ENCODE results near the gene INPP4B.
"Not testable (repeated sequence)": the region's sequence is repeated elsewhere in the genome, so short reads cannot be mapped to it uniquely, and the experiment has no call there.

INPP4B gene

GRCh38 chr4:142413485-142413884 is 432.6 kb downstream of the INPP4B start:
- DNase-seq (ENCODE audit: low read depth): no peak

- DNase-seq (ENCODE audit: low read depth): no peak
Observed at GRCh38 chr4:142411993-142412392, 434.1 kb downstream of the INPP4B start.

- DNase-seq (ENCODE audit: low read depth): peak; percentile 93
Observed at GRCh38 chr4:142408003-142408441, 438.1 kb downstream of the INPP4B start.

- DNase-seq (ENCODE audit: low read depth): no peak
Observed at GRCh38 chr4:142407596-142407995, 438.5 kb downstream of the INPP4B start.

GRCh38 chr4:142406917-142407501 is 439.1 kb downstream of the INPP4B start:
- DNase-seq (ENCODE audit: low read depth): no peak

- no peak for DNase-seq (ENCODE audit: low read depth)
Observed at GRCh38 chr4:142406499-142406835, 439.6 kb downstream of the INPP4B start.

- peak; percentile 24 for DNase-seq (ENCODE audit: low read depth)
Observed at GRCh38 chr4:142405695-142406498, 440.2 kb downstream of the INPP4B start.

GRCh38 chr4:142405021-142405694 is 440.9 kb downstream of the INPP4B start:
- peak; percentile 65 for DNase-seq (ENCODE audit: low read depth)

- DNase-seq (ENCODE audit: low read depth): no peak
Observed at GRCh38 chr4:142404191-142404611, 441.9 kb downstream of the INPP4B start.

- DNase-seq (ENCODE audit: low read depth): no peak
Observed at GRCh38 chr4:142402900-142403299, 443.2 kb downstream of the INPP4B start.

- DNase-seq (ENCODE audit: low read depth): no peak
Observed at GRCh38 chr4:142402156-142402555, 443.9 kb downstream of the INPP4B start.

- not testable (repeated sequence) for DNase-seq (ENCODE audit: low read depth)
Observed at GRCh38 chr4:142397364-142397991, 448.6 kb downstream of the INPP4B start.

GRCh38 chr4:142396279-142396678 is 449.8 kb downstream of the INPP4B start:
- DNase-seq (ENCODE audit: low read depth): no peak

GRCh38 chr4:142393127-142393526 is 453.0 kb downstream of the INPP4B start:
- no peak for DNase-seq (ENCODE audit: low read depth)

- DNase-seq (ENCODE audit: low read depth): no peak
Observed at GRCh38 chr4:142386856-142387255, 459.2 kb downstream of the INPP4B start.

GRCh38 chr4:142386449-142386848 is 459.7 kb downstream of the INPP4B start:
- no peak for DNase-seq (ENCODE audit: low read depth)

- no peak for DNase-seq (ENCODE audit: low read depth)
Observed at GRCh38 chr4:142383800-142384470, 462.2 kb downstream of the INPP4B start.

GRCh38 chr4:142383354-142383753 is 462.7 kb downstream of the INPP4B start:
- DNase-seq (ENCODE audit: low read depth): no peak

- DNase-seq (ENCODE audit: low read depth): no peak
Observed at GRCh38 chr4:142380052-142380602, 466.0 kb downstream of the INPP4B start.

GRCh38 chr4:142379277-142380051 is 466.6 kb downstream of the INPP4B start:
- peak; percentile 93 for DNase-seq (ENCODE audit: low read depth)

- DNase-seq (ENCODE audit: low read depth): no peak
Observed at GRCh38 chr4:142378179-142378578, 467.9 kb downstream of the INPP4B start.

Measured in HS-5 (cell line).